ENCODE data around the gene SELENOV.
A peak's percentile ranks its signal among the peaks of the same experiment; 100 is the strongest.

SELENOV gene

DNA sequence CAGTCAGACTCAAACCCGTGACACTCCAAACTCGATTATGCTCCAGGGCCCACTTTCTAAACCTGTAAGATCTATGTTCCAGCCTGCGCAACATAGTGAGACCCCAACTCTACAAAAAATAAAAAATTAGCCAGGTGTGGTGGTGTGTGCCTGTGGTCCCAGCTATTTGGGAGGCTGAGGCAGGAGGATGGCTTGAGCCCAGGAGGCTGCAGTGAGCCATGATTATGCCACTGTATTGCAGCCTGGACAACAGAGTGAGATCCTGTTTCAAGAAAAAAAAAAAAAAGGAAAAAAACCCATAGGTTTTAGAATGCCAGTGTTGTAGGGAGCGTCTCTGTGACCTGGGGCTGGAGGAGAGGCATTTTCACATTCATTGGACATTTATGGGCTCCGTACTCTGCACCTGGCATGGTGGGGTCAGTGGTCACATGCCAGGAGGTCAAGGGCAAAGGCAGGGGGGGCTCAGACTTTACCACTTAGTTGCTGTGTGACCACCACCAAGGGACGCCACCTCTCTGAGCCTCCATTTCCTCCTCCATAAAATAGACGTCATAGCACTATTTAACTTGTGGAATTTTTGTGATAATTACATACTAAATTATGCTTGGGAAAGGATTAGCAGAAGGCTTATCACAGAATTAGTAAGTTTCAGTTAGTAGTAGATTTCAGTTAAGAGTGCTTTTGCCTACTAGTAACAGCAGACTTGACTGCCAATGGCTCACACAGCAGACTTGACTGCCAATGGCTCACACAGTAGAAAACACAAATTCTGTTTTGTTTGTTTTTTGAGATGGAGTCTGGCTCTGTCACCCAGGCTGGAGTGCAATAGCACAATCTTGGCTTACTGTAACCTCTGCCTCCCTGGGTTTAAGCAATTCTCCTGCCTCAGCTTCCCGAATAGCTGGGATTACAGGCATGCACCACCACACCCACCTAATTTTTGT is 5.9 kb downstream of the SELENOV start:
- no peak for DNase-seq

GRCh38 chr19:39524495-39524894 is 9.6 kb downstream of the SELENOV start:
- DNase-seq: no peak

GRCh38 chr19:39525205-39525604 is 10.3 kb downstream of the SELENOV start:
- DNase-seq: no peak

GRCh38 chr19:39531834-39532232 is 16.9 kb downstream of the SELENOV start:
- DNase-seq: no peak

DNA sequence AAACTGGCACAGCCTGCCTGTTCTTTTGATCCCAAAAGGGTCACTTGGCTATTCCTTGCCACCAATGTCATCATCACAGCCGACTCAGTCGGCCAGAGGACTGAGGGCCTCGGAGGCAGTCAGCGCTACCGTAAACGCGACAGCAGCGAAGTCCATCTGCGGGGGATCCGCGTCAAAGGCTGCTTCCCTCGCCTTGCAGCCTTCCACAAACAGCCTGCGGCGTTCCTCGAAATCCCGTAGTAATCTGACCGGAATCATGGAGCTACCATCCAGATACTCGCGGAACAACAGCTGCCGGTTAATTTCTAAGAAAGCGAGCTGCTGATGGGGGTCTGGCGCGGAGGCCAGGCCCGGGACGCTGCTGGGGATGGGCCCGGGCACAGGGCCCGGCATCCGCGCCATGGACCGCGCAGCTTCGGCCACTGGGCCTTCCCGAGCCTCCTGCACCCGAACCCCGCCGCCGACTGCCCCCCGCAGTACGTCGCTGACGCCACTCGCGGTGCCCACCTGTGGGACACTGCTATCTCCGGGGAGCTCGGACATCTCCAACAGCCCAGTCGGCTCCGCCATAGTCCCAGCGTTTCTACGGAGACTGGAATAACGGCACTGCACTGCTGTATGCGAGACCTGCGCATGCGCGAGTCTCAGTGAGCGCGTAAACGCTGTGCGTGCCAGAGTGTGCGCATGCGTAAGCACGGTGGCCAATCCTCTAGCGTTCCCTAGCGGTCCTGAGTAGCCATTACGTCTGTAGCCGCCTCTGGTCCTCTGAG is 17.5 kb downstream of the SELENOV start, which contains the start of gene EID2B:
Gene EID2B (minus strand): TSS at position 620 of the 770 bp plus-strand sequence. CDS start 50 bp downstream, at position 570.
- DNase-seq: peak; percentile 95

- no peak for DNase-seq
These were observed 18.1 kb downstream of the SELENOV start for GRCh38 chr19:39533003-39533512.

DNA sequence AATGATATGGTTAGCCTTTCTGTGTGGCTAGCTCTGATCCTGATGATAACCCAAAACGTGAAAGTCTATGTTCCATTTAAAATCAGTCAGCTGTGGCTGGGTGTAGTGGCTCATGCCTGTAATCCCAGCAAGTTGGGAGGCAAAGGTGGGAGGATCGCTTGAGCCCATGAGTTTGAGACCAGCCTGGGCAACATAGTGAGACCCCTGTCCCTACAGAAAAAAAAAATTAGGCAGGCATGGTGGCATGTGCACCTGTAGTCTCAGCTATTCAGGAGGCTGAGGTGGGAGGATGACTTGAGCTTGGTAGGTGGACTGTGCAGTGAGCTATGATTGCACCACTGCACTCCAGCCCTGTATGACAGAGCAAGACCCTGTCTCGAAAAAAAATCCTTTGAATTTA is 18.9 kb downstream of the SELENOV start:
- DNase-seq: no peak

DNA sequence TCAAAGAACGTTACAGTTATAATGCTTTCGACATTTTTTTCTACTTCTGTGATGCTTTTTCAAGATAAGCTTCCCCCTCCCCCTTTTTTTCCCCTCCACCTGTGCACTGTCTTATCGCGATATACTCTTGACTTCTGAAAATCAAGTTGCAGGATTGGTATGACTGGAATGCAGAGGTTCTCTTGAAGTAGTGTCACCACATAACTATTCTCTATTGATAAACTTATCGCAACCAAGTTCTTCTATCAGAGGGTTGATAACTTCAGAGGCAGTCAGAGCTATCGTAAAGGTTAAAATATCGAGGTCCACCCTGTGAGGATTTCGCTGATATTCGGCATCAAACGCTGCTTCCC is 24.2 kb downstream of the SELENOV start:
- no peak for DNase-seq

- peak; percentile 93 for DNase-seq
These were observed 24.8 kb downstream of the SELENOV start, which contains the start of gene EID2 for GRCh38 chr19:39539518-39540332. EID2 (minus strand) TSS chr19:39540161; CDS start chr19:39540079, 82 bp downstream.

DNA sequence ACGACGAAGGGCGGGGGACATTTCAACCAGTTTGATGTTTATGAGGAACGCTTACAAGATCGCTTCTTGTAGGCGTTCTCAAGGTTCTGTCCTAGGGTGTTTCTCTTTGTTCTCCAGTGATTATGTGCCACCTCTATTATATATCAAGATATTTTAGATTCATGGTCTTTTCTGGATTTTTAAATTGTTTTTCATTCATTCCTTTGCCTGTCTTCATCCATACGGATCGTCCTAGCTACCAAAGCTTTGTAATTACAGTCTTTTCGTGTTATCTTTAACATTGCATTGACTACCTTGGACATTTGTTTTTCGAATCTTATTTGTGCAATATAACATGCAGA is 25.4 kb downstream of the SELENOV start:
- DNase-seq: no peak

- DNase-seq: no peak
These were observed 27.3 kb downstream of the SELENOV start for GRCh38 chr19:39542206-39542605.

DNA sequence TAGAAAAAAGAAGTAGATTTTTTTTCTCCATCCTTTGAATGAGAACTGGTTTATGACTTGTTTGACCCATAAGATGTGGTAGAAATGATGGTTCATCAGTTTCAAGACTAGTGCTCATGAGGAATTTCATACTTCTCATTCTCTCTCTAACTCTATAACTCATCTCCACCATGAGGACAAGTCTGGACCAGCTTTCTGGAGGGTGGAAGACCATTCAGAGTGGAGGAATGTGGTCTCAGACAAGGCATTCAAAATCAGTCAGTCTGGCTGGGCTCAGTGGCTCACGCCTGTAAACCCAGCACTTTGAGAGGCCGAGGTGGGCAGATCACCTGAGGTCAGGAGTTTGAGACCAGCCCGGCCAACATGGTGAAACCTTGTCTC is 28.5 kb downstream of the SELENOV start:
- no peak for DNase-seq

DNA sequence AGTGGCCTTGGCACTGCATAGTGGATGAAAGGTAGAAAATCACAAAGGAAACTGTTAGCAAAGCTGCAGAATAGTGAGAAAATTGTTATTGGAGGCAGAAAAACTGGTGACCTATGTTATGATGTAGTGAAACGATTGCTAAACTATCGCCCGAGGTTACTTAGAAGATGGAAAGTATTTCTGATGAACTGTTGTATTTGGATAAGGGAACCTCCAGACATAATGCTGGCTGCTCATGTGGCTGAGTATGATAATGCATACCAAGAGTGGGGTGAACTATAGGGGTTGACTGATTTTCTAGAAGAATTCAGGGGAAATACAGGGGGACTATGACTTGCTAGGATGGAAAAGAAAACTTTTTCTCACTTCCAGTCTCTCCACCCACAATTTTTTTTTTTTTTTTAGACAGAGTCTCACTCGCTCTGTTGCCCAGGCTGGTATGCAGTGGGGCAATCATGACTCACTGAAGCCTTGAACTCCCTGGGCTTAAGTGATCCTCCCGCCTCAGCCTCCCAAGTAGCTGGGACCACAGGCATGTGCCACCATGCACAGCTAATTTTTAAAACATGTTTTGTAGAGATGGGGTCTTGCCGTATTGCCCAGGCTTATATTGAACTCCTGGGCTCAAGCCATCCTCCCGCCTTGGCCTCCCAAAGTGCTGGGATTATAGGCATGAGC is 29.4 kb downstream of the SELENOV start:
- peak; percentile 59 for DNase-seq

DNA sequence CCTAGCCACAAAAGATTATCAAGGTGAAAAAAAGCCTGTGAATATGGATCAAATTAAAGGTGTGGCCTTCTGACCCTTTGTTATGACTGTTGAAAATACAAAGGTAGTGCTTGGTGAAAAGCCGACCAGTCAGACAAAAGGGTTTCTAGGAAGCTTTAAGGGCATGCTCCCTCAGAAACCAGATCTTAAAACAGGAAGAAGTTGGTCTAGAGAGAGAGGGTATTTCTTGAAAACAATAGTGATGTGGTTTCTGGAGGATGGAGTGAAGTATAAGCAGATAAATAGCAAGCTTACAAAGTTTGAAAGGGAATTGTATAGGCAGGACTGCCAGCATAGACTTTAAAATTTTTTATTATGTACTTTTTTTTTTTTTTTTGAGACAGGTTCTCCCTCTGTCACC is 30.0 kb downstream of the SELENOV start:
- DNase-seq: no peak

DNA sequence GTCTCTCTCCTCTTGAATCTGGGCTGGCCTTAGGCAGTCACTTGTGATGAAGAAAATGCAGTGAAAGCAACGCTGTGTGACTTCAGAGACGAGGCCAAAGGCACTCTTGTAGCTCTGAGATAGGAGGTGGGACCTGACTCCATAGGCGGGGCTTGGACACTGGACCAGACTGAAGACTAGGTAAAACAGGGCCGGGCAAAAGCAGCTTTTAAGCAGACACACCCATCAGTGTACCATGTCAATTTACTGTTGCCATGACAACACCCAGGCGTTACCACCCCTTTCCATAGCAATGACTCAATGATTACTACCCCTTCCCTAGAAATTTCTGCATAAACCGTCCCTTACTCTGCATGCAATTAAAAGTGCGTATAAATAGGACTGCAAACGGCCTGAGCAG is 31.7 kb downstream of the SELENOV start:
- DNase-seq: no peak

DNA sequence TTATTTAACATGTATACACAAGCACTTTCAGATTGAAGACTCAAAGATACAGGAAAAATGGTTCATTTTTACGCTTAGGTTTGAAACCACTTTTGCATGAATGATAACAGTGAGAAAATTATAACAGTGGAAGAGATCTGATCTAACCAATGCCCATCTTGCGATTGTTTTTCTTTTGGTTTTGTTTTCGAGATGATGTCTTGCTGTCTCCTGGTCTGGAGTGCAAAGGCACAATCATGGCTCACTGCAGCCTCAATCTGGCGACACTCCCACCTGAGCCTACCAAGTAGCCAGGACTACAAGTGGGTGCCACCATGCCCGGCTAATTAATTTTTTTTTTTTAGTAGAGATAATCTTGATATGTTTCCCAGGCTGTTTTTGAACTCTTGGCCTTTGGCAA is 35.3 kb downstream of the SELENOV start:
- DNase-seq: no peak

DNA sequence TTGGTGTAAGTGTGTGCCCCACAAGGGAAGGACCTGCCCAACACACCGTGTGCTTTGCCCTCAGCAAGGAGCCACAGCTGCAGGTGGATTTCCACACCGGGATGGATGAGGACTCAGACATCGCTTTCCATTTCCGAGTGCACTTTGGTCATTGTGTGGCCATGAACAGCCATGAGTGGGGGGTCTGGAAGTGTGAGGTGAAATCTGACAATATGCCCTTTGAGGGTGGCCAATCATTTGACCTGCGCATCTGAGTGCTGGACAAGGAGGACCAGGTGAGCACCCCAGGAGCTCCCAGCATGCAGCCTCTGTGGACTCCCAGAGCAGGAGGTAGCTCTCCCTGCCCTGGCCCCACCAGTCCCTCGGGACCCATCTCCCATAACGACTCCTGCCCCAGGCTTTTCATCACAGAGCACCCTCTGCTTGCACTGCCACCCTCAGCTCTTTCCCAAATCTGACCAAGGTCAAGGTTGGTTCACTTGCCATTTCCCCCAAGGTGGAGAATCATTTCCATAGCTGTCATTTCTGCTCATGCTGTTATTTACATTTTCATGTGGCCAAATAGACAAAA is 38.2 kb downstream of the SELENOV start:
- no peak for DNase-seq

GRCh38 chr19:39554701-39555311 is 39.9 kb downstream of the SELENOV start:
- DNase-seq: no peak

DNA sequence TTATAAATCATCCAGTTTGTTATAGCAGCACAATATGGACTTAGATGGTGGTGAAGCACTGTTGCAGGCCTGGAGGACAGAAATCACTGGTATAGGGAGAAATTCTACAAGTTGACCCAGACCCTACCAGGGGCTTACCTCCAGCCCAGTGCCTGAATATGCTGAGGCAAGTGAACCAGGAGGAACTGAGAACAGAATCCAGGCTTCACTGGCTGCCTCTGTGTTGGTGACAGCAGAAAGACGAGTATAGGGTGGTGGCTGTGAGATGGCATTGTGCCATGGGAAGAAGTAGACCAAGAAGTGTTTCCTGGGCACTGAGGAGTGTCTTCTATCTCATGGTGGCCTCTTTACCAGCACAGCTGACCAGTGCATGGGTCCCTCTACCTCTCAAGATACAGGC is 40.9 kb downstream of the SELENOV start:
- no peak for DNase-seq

- no peak for DNase-seq
These were observed 43.1 kb downstream of the SELENOV start for GRCh38 chr19:39557811-39558623.
